Endothelial cell of umbilical vein (primary cell): Measurements from ENCODE around the gene ZNRF3. TPM values are rescaled to one million over a fixed set of nuclear protein-coding genes. Genes with fewer than 3 reads are reported as not detected.

Source experiments
- BruUV-seq: library from RNA; stranded (reverse); fragments of 400-500 nt; replicated peaks from 2 replicates; lab custom pipeline; 2021; lab: Mats Ljungman, UMichigan
- CTCF ChIA-PET: fragments of 300-600, 350-600 bp; sonication (Branson Sonifier 250); formaldehyde crosslinking; loops from one replicate; lab custom pipeline; 2021; ENCODE audit warnings: antibody characterized with exemption, inconsistent platforms; lab: Charles Lee
- POLR2A ChIA-PET: fragments of 300-600, 350-600 bp; sonication (Branson Sonifier 250); formaldehyde crosslinking; loops from one replicate; lab custom pipeline; 2021; ENCODE audit warnings: antibody characterized with exemption, inconsistent platforms; lab: Charles Lee
- DNase-seq: peaks from one replicate; pipeline ENCODE4 v3.0.0-alpha.2; 2011; ENCODE audit warnings: low read depth, low spot score
- FAIRE-seq: peaks from 2 replicates; lab custom pipeline; 2011; peaks lifted over from hg19 to GRCh38; lab: Jason Lieb, UNC
- H2AFZ ChIP-seq: 2 replicates; pipeline ENCODE4 v1.6.0; 2012; ENCODE audit warnings: low read depth, low read length, control low read depth, inconsistent platforms
- H3K27ac ChIP-seq: 2 replicates; pipeline ENCODE4 v1.5.1; 2011; ENCODE audit warnings: low read depth, mild to moderate bottlenecking, control low read depth, low read length, moderate library complexity; ENCODE audit not compliant: insufficient read depth
- H3K27me3 ChIP-seq, 2 experiments: 2 replicates each; pipeline versions ENCODE4 v1.6.0 to v1.6.1; 2011; ENCODE audit warnings: low read length in 2 of 2, mixed read lengths in 1 of 2; ENCODE audit not compliant: control insufficient read depth in 2 of 2, insufficient read depth in 2 of 2
- H3K36me3 ChIP-seq, 2 experiments: 2 replicates in 1 of 2; 3 replicates in 1 of 2; pipeline ENCODE4 v1.5.1; 2011; ENCODE audit warnings: low read length in 2 of 2, mild to moderate bottlenecking in 1 of 2, moderate library complexity in 1 of 2; ENCODE audit not compliant: control insufficient read depth in 2 of 2, insufficient read depth in 2 of 2; ENCODE audit errors: extremely low read depth in 1 of 2
- H3K4me1 ChIP-seq: 3 replicates; pipeline ENCODE4 v1.5.1; 2011; ENCODE audit warnings: mild to moderate bottlenecking, low read length; ENCODE audit not compliant: control insufficient read depth, insufficient read depth; ENCODE audit errors: extremely low read depth
- H3K4me2 ChIP-seq: 2 replicates; pipeline ENCODE4 v1.6.1; 2011; ENCODE audit warnings: low read length, control low read depth, mixed read lengths; ENCODE audit not compliant: insufficient read depth
- H3K4me3 ChIP-seq, 3 experiments: fragments of 200-600 bp in 1 of 3; sonication (generic), shearing (Covaris generic) in 1 of 3; replicated peaks in 1 of 3; 2 replicates each; pipeline ENCODE4 v1.5.1; 2011 to 2016; ENCODE audit warnings: control low read depth in 3 of 3, low read length in 3 of 3, mild to moderate bottlenecking in 2 of 3, inconsistent platforms in 1 of 3, low read depth in 1 of 3, moderate library complexity in 1 of 3; ENCODE audit not compliant: insufficient read depth in 1 of 3
- H3K79me2 ChIP-seq: 2 replicates; pipeline ENCODE4 v1.6.0; 2012; ENCODE audit warnings: low read length, inconsistent platforms; ENCODE audit not compliant: control insufficient read depth, insufficient read depth
- H3K9ac ChIP-seq: replicated peaks from 2 replicates; pipeline ENCODE3; 2011; ENCODE audit warnings: low read length, control low read depth; ENCODE audit not compliant: insufficient read depth; ENCODE audit errors: extremely low read depth
- H3K9me1 ChIP-seq: replicated peaks from 3 replicates; pipeline ENCODE4 v1.6.0; 2011; ENCODE audit warnings: mild to moderate bottlenecking, low read length; ENCODE audit not compliant: control insufficient read depth, insufficient read depth; ENCODE audit errors: extremely low read depth
- H3K9me3 ChIP-seq: replicated peaks from 2 replicates; pipeline ENCODE4 v1.5.1; 2012; ENCODE audit warnings: low read length, inconsistent platforms; ENCODE audit not compliant: control insufficient read depth, insufficient read depth
- H4K20me1 ChIP-seq: replicated peaks from 2 replicates; pipeline ENCODE3; 2011; ENCODE audit warnings: mild to moderate bottlenecking, low read length; ENCODE audit not compliant: control insufficient read depth, insufficient read depth; ENCODE audit errors: extremely low read depth
- CTCF ChIP-seq, 2 donors: IDR thresholded peaks; 1 replicate in 1 of 2; 2 replicates in 1 of 2; pipeline ENCODE4 v1.5.1; 2011; ENCODE audit warnings: low read length in 2 of 2, mild to moderate bottlenecking in 2 of 2, moderate library complexity in 2 of 2, control low read depth in 1 of 2, inconsistent platforms in 1 of 2, low read depth in 1 of 2; ENCODE audit not compliant: insufficient read depth in 1 of 2; ENCODE audit errors: extremely low read depth in 1 of 2
- EZH2 ChIP-seq: IDR thresholded peaks from 2 replicates; pipeline ENCODE4 v1.6.1; 2012; ENCODE audit warnings: borderline replicate concordance, low read depth, mild to moderate bottlenecking, moderate library complexity, low read length, inconsistent platforms; ENCODE audit not compliant: severe bottlenecking
- JUN ChIP-seq: IDR thresholded peaks from 2 replicates; pipeline ENCODE4 v1.6.1; 2011; ENCODE audit warnings: borderline replicate concordance, low read depth; ENCODE audit not compliant: insufficient read length, insufficient read depth
- POLR2A ChIP-seq: IDR thresholded peaks from 2 replicates; pipeline ENCODE4 v1.6.1; 2012; ENCODE audit warnings: low read depth, mild to moderate bottlenecking, control low read depth, low read length
- dilution Hi-C: fragments of 300-500 bp; cut with MboI; formaldehyde crosslinking; loops from one replicate; pipeline ENCODE4 v1.15.0; 2019; ENCODE audit warnings: low sequenced_read_pairs; ENCODE audit not compliant: extremely low pct_ligation_motif_present
- intact Hi-C: fragments of 100-400 bp; cut with micrococcal nuclease; formaldehyde crosslinking; loops from one replicate; pipeline ENCODE4 v1.10.0; 2022
- polyA plus RNA-seq, 4 experiments: library from polyadenylated mRNA; depleted of rRNA in 3 of 4; stranded (reverse) in 3 of 4; unstranded in 1 of 4; fragments of >200 nt; gene quantifications; 2 replicates each; pipeline versions ENCODE4 v1.2.1 to v1.2.3, GENCODE V29; 2011 to 2012; ENCODE audit warnings: missing spikeins in 1 of 4
- total RNA-seq: library from RNA; stranded (reverse); gene quantifications from 2 replicates; pipeline ENCODE4 v1.2.3, GENCODE V29; 2021

Gene ZNRF3
- total and polyA plus RNA-seq, 2 donors (not counting 3 experiments of a cell fraction or from before 2014, with no cell fraction given) = 2.7 to 5.2 TPM

- dilution Hi-C loops = no loop called here
- H3K9me3 ChIP-seq = no peaks in the 10 kb centered on the region
- no peak overlapping the region for H3K27ac ChIP-seq
- FAIRE-seq (peak; percentile 82), DNase-seq (peak; percentile 83)
- H3K4me3 ChIP-seq = no peak overlapping the region
- TF ChIP-seq EZH2 (no peak), POLR2A (no peak), JUN (no peak), CTCF (IDR thresholded peaks at IDR 0.05; ENCODE audit: extremely low read depth in 1 of 2, insufficient read depth in 1 of 2, low read depth in 1 of 2, low read length in 2 of 2) (peak; percentile 89 to 96)
- H3K27me3 ChIP-seq = no peaks in the 10 kb centered on the region
- H3K36me3 ChIP-seq = no peaks in the 10 kb centered on the region
- H3K4me1 ChIP-seq = peaks cover 28% of the 10 kb centered on the region
- no TSS peak for BruUV-seq
- ChIA-PET CTCF (interaction anchor here (0.5 to 10.2 kb wide), 70 partner anchors 9 to 1021 kb away, joined by 3 to 256 read pairs (median 5); partner anchors contain the start of genes C22orf31, KREMEN1, XBP1 and ZNRF3), POLR2A (interaction anchor here (0.7 kb wide), 2 partner anchors 208 to 1838 kb away, joined by 3 read pairs; no protein-coding TSS in a partner anchor)
- intact Hi-C loops = loop anchor here (1.0 to 2.0 kb wide), 5 partner anchors 9 to 440 kb away; no protein-coding TSS in a partner anchor
- peak overlapping the region; percentile 40 for H3K4me2 ChIP-seq
- H3K9me1 ChIP-seq = no peaks in the 10 kb centered on the region
- H4K20me1 ChIP-seq = no peaks in the 10 kb centered on the region
- H3K9ac ChIP-seq = no peak overlapping the region
- no peaks in the 10 kb centered on the region for H3K79me2 ChIP-seq
- H2AFZ ChIP-seq = peak overlapping the region; percentile 62
Measured at GRCh38 chr22:29040385-29041275, 157.3 kb downstream of the ZNRF3 start.
